HAP-1 (cell line): ENCODE results near the gene MORF4L1.

Source experiments
- DNase-seq, 2 experiments: peaks; one replicate each; pipeline ENCODE4 v3.0.0-alpha.2; 2016 to 2020; ENCODE audit warnings: low spot score in 2 of 2
- H3K27me3 ChIP-seq: fragments of 250-450 bp; sonication (Bioruptor Pico); 2 replicates; pipeline ENCODE4 v1.5.1; 2020; ENCODE audit warnings: low read depth, mild to moderate bottlenecking, moderate library complexity
- H3K36me3 ChIP-seq: fragments of 250-450 bp; sonication (Bioruptor Pico); replicated peaks from 2 replicates; pipeline ENCODE4 v1.5.1; 2020; ENCODE audit warnings: mild to moderate bottlenecking
- H3K4me1 ChIP-seq: fragments of 250-450 bp; sonication (Bioruptor Pico); 2 replicates; pipeline ENCODE4 v1.5.1; 2020; ENCODE audit warnings: mild to moderate bottlenecking
- H3K4me3 ChIP-seq: fragments of 250-450 bp; sonication (Bioruptor Pico); 2 replicates; pipeline ENCODE4 v1.5.1; 2020; ENCODE audit warnings: mild to moderate bottlenecking, moderate library complexity
- H3K9me3 ChIP-seq: fragments of 250-450 bp; sonication (Bioruptor Pico); 2 replicates; pipeline ENCODE4 v1.5.1; 2020; ENCODE audit warnings: mild to moderate bottlenecking, moderate library complexity
- in situ Hi-C: fragments of 300-500 bp; cut with MboI; formaldehyde crosslinking; loops from 3 replicates; pipeline ENCODE4 v1.14.3; 2020; ENCODE audit warnings: low sequenced_read_pairs, inconsistent platforms, mixed read lengths

MORF4L1 gene

GRCh38 chr15:78944202-78944625, 71.5 kb downstream of the MORF4L1 start:
- peak in 1 of 2 experiments; percentile 28 for DNase-seq
- peak overlapping the region; percentile 33 for H3K4me3 ChIP-seq
- no peaks in the 10 kb centered on the region for H3K9me3 ChIP-seq
- in situ Hi-C loops, result no loop called here
- H3K27me3 ChIP-seq, result peaks cover 15% of the 10 kb centered on the region
- H3K36me3 ChIP-seq, result no peaks in the 10 kb centered on the region
- peaks cover 5% of the 10 kb centered on the region for H3K4me1 ChIP-seq

DNA sequence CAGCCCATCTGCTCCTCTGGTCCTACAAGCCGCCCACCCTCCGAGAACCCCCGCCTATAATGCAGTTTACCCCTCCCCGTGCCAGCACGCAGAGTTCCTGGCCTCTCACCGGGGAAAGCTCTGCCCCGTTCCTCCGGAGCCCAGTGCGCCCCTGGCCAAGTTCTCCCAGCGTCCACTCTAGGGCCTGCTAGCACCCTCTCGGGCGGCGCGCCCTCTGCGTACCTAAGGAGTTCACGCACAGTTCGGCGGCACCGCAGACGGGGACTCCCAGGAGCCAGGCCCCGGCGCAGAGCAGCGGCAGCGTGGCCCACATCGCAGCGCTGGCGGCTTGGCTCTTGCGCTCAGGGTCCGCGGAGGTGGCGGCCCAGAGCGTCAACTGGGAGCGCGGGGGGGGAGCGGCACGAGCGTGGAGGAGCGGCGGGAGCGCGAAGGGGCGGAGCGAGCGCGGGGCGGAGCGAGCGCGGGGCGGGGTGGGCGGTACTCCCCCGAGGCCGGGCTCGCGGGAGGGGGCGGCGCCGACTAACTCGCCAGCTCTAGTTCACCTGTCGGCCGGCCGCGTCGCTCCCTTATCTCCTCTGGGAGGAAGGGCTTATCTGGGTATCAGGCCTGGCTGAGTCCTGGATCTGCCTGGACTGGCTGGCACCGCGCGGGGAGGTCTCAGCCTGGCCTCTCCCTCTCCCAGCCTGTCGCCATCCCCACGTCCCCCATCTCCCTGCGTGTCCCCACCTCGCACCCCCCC, 72.1 kb downstream of the MORF4L1 start, which contains the start of gene CTSH:
CTSH (minus strand) TSS at position 378 of the 739 bp plus-strand sequence; CDS start at position 313, 65 bp downstream.
- in situ Hi-C loops, result no loop called here
- peak; percentile 75 to 95 for DNase-seq
- peaks cover 15% of the 10 kb centered on the region for H3K27me3 ChIP-seq
- peaks cover 5% of the 10 kb centered on the region for H3K4me1 ChIP-seq
- no peaks in the 10 kb centered on the region for H3K9me3 ChIP-seq
- H3K36me3 ChIP-seq, result no peaks in the 10 kb centered on the region
- peak within 1 kb of the TSS; percentile 33 for H3K4me3 ChIP-seq

DNA sequence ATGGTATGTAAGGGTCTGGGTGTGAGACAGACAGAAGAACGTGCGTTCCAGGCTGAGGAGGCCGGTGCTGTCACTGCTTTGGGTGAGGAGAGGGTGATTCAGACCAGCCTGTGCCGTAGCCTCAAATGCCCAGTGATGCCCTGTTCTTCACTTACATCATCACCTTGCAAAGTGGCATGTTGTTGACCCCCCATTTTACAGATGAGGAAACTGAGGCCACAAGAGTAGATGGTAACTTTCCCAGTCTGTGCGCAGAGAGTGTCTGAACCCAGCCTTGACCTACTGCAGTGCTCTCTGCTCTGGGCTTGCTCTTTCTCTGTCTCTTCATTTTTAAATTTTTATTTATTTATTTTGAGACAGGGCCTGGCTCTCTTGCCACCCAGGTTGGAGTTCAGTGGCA, 73.8 kb downstream of the MORF4L1 start:
- DNase-seq, result no peak
- Histone ChIP-seq H3K4me1 (peaks cover 5% of the 10 kb centered on the region), H3K9me3 (no peaks in the 10 kb centered on the region), H3K27me3 (peaks cover 15% of the 10 kb centered on the region), H3K4me3 (no peak overlapping the region), H3K36me3 (no peaks in the 10 kb centered on the region)
- in situ Hi-C loops, result no loop called here

DNA sequence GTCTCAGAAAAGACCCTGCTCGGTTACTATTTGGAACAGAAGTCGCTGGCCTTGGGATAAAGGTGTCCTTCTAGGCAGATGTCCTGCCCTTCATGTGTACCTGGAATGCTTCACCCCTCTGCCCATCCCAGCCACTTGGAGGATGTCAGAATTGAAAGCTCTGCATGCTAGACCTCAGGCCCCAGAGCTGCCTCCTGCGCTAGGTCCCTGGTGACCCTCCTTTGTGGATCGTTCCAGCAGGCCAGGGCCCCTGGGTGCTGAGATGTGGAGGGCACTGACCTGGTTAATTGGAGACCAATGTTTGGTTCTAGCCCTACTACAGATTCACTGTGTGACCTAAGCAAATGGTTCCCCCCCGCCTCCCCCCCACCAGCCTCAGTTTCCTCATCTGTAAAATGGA, 74.8 kb downstream of the MORF4L1 start:
- Histone ChIP-seq H3K27me3 (peaks cover 15% of the 10 kb centered on the region), H3K4me3 (no peak overlapping the region), H3K36me3 (no peaks in the 10 kb centered on the region), H3K4me1 (peaks cover 5% of the 10 kb centered on the region), H3K9me3 (no peaks in the 10 kb centered on the region)
- no peak for DNase-seq
- in situ Hi-C loops, result no loop called here
